GM12878 (cell line): ENCODE results near the gene KRT71.

Source experiments
- BHLHE40 ChIP-seq, 2 experiments: fragments of 450-650 bp in 1 of 2; IDR thresholded peaks; 2 replicates each; pipeline ENCODE4 v1.6.1; 2011 to 2017; ENCODE audit warnings: low read depth in 2 of 2, borderline replicate concordance in 1 of 2, improper control_type of control experiment in 1 of 2, low read length in 1 of 2, mild to moderate bottlenecking in 1 of 2
- CBX5 ChIP-seq: sonication (generic); IDR thresholded peaks from 2 replicates; pipeline ENCODE4 v1.6.1; 2016; ENCODE audit warnings: low read depth, moderate library complexity, mild to moderate bottlenecking, inconsistent platforms
- CEBPB ChIP-seq, 2 experiments: fragments of 150-350 bp in 1 of 2; IDR thresholded peaks; 2 replicates each; pipeline ENCODE4 v1.6.1; 2012 to 2014; ENCODE audit warnings: low read depth in 2 of 2, low read length in 2 of 2, borderline replicate concordance in 1 of 2, inconsistent platforms in 1 of 2
- CREM ChIP-seq: IDR thresholded peaks from 2 replicates; pipeline ENCODE4 v1.6.1; 2014; ENCODE audit warnings: antibody characterized with exemption, low read depth
- EP300 ChIP-seq, 2 experiments: fragments of 150-350 bp in 1 of 2; IDR thresholded peaks; 2 replicates each; pipeline ENCODE4 v1.6.1; 2011 to 2012; ENCODE audit warnings: low read depth in 2 of 2, low read length in 2 of 2, borderline replicate concordance in 1 of 2, improper control_type of control experiment in 1 of 2, inconsistent platforms in 1 of 2; ENCODE audit not compliant: control insufficient read depth in 1 of 2
- POLR2A ChIP-seq: IDR thresholded peaks from 2 replicates; pipeline ENCODE4 v1.6.1; 2011; ENCODE audit warnings: low read depth, mild to moderate bottlenecking, low read length
- RAD51 ChIP-seq: fragments of 450-650 bp; IDR thresholded peaks from 2 replicates; pipeline ENCODE4 v1.6.1; 2016; ENCODE audit warnings: moderate library complexity, mild to moderate bottlenecking, inconsistent platforms
- ZNF274 ChIP-seq: IDR thresholded peaks from one replicate; pipeline ENCODE4 v1.8.0; 2011; ENCODE audit not compliant: insufficient read length, insufficient read depth
- ZSCAN29 ChIP-seq: fragments of 450-650 bp; IDR thresholded peaks from 2 replicates; pipeline ENCODE4 v1.6.1; 2017; ENCODE audit warnings: mild to moderate bottlenecking, moderate library complexity
- TF ChIP-seq, protein P1 (sequence below), 3 experiments: IDR thresholded peaks in 2 of 3; conservative IDR thresholded peaks in 1 of 3; 2 replicates each; pipeline ENCODE4 v1.5.1; 2011; ENCODE audit warnings: low read depth in 3 of 3, low read length in 3 of 3, mild to moderate bottlenecking in 3 of 3, control low read depth in 2 of 3, moderate library complexity in 2 of 3, inconsistent platforms in 1 of 3, mixed read lengths in 1 of 3; ENCODE audit not compliant: control insufficient read depth in 2 of 3, insufficient read depth in 1 of 3; ENCODE audit errors: extremely low read depth in 1 of 3
- TF ChIP-seq, protein P2 (sequence below): IDR thresholded peaks from 2 replicates; pipeline ENCODE4 v1.6.1; 2012; ENCODE audit warnings: low read depth, low read length, improper control_type of control experiment

DNA sequence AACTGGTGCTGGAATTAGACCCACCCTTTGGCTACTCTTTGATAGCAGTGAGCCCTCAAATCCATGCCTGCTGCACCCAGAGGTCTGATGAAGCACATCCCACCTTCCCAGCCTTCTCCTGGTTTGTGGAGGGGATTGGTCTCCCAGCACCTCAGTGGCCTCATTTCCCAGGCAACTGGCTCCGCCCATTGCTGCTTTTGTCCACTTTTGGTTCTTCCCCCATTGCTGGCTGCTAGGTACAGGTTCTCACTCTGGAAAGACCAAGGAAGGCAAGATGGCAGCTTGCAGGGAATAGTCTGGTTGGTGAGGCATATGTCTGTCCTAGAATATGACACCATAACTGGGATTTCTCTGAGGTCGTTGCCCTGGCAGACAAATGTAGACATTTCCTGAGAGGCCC is 22.6 kb downstream of the KRT71 start:
- TF ChIP-seq, protein P1, sequence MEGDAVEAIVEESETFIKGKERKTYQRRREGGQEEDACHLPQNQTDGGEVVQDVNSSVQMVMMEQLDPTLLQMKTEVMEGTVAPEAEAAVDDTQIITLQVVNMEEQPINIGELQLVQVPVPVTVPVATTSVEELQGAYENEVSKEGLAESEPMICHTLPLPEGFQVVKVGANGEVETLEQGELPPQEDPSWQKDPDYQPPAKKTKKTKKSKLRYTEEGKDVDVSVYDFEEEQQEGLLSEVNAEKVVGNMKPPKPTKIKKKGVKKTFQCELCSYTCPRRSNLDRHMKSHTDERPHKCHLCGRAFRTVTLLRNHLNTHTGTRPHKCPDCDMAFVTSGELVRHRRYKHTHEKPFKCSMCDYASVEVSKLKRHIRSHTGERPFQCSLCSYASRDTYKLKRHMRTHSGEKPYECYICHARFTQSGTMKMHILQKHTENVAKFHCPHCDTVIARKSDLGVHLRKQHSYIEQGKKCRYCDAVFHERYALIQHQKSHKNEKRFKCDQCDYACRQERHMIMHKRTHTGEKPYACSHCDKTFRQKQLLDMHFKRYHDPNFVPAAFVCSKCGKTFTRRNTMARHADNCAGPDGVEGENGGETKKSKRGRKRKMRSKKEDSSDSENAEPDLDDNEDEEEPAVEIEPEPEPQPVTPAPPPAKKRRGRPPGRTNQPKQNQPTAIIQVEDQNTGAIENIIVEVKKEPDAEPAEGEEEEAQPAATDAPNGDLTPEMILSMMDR (IDR thresholded peaks at IDR 0.05 in 2 of 3, conservative IDR thresholded peaks at IDR 0.05 in 1 of 3; ENCODE audit: control insufficient read depth in 2 of 3, extremely low read depth in 1 of 3, insufficient read depth in 1 of 3, low read depth in 3 of 3, low read length in 3 of 3): no peak
- no peak for TF ChIP-seq CEBPB (IDR thresholded peaks at IDR 0.05; ENCODE audit: borderline replicate concordance in 1 of 2, low read depth in 2 of 2, low read length in 2 of 2)
- no peak for TF ChIP-seq ZNF274
- TF ChIP-seq POLR2A: no peak
- TF ChIP-seq EP300 (IDR thresholded peaks at IDR 0.05; ENCODE audit: borderline replicate concordance in 1 of 2, control insufficient read depth in 1 of 2, low read depth in 2 of 2, low read length in 2 of 2): no peak
- TF ChIP-seq, protein P2, sequence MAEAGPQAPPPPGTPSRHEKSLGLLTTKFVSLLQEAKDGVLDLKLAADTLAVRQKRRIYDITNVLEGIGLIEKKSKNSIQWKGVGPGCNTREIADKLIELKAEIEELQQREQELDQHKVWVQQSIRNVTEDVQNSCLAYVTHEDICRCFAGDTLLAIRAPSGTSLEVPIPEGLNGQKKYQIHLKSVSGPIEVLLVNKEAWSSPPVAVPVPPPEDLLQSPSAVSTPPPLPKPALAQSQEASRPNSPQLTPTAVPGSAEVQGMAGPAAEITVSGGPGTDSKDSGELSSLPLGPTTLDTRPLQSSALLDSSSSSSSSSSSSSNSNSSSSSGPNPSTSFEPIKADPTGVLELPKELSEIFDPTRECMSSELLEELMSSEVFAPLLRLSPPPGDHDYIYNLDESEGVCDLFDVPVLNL: no peak
- TF ChIP-seq CBX5: no peak
- no peak for TF ChIP-seq BHLHE40 (IDR thresholded peaks at IDR 0.05; ENCODE audit: borderline replicate concordance in 1 of 2, low read depth in 2 of 2, low read length in 1 of 2)
- TF ChIP-seq RAD51: no peak
- no peak for TF ChIP-seq ZSCAN29
- no peak for TF ChIP-seq CREM
